Smooth muscle cell (in vitro differentiated cells): Measurements from ENCODE around the gene GNAO1. TPM values are rescaled to one million over a fixed set of nuclear protein-coding genes. Genes with fewer than 3 reads are reported as not detected.

Experiments
- DNase-seq: peaks from one replicate; lab custom pipeline; 2025; ENCODE audit not compliant: unreplicated experiment; lab: John Stamatoyannopoulos, UW
- H2AFZ ChIP-seq: fragments of 200-600 bp; sonication (generic); 2 replicates; pipeline ENCODE4 v1.6.0; 2016; ENCODE audit warnings: antibody characterized with exemption, low read depth, mild to moderate bottlenecking
- H3F3A ChIP-seq: fragments of 200-600 bp; sonication (generic); 2 replicates; pipeline ENCODE4 v1.6.0; 2017; ENCODE audit warnings: antibody characterized with exemption, low read depth
- H3K27ac ChIP-seq: fragments of 200-600 bp; sonication (generic); 2 replicates; pipeline ENCODE4 v1.5.1; 2016; ENCODE audit warnings: low read depth, mild to moderate bottlenecking
- H3K27me3 ChIP-seq: fragments of 200-600 bp; sonication (generic); 2 replicates; pipeline ENCODE4 v1.6.1; 2016; ENCODE audit warnings: low read depth, mild to moderate bottlenecking
- H3K36me3 ChIP-seq: fragments of 200-600 bp; sonication (generic); 2 replicates; pipeline ENCODE4 v1.5.1; 2016; ENCODE audit warnings: low read depth
- H3K4me1 ChIP-seq: fragments of 200-600 bp; sonication (generic); 2 replicates; pipeline ENCODE4 v1.5.1; 2016; ENCODE audit warnings: low read depth
- H3K4me2 ChIP-seq: fragments of 200-600 bp; sonication (generic); 2 replicates; pipeline ENCODE4 v1.6.0; 2016; ENCODE audit warnings: mild to moderate bottlenecking
- H3K4me3 ChIP-seq: fragments of 200-600 bp; sonication (generic); 2 replicates; pipeline ENCODE4 v1.5.1; 2016; ENCODE audit warnings: mild to moderate bottlenecking
- H3K79me2 ChIP-seq: fragments of 200-600 bp; sonication (generic); 2 replicates; pipeline ENCODE4 v1.6.0; 2016; ENCODE audit warnings: low read depth, mild to moderate bottlenecking
- H3K9ac ChIP-seq: fragments of 200-600 bp; sonication (generic); 2 replicates; pipeline ENCODE4 v1.6.0; 2016; ENCODE audit warnings: low read depth
- H3K9me3 ChIP-seq: fragments of 200-600 bp; sonication (generic); replicated peaks from 2 replicates; pipeline ENCODE4 v1.5.1; 2016; ENCODE audit warnings: low read depth
- H4K20me1 ChIP-seq: fragments of 200-600 bp; sonication (generic); 2 replicates; pipeline ENCODE4 v1.6.0; 2016; ENCODE audit warnings: low read depth
- WGBS: methylation state at CpG from one replicate; pipeline ENCODE4 v1.1.7; 2016; ENCODE audit warnings: low lambda C conversion rate; 5-methylcytosine and 5-hydroxymethylcytosine counted together
- polyA plus RNA-seq: library from polyadenylated mRNA; unstranded; fragments of >200 nt; fragmentation: Nextera tagmentation; extraction: Ambion mirVana; gene quantifications from 2 replicates; pipeline ENCODE4 v1.2.1, GENCODE V29; 2016
- total RNA-seq: library from RNA; depleted of rRNA; stranded (reverse); fragments of >200 nt; gene quantifications from 2 replicates; pipeline ENCODE4 v1.2.3, GENCODE V29; 2014
- TF ChIP-seq, protein P1 (sequence below): fragments of 200-600 bp; sonication (generic); IDR thresholded peaks from 2 replicates; pipeline ENCODE4 v1.5.1; 2017; ENCODE audit warnings: borderline replicate concordance, mild to moderate bottlenecking, antibody characterized with exemption; ENCODE audit not compliant: insufficient read depth, poor library complexity, severe bottlenecking

GNAO1 gene
- total and polyA plus RNA-seq, 2 experiments from 2014 or later = 1.7 to 3.7 TPM

GRCh38 chr16:56345406-56346050 is 154.2 kb downstream of the GNAO1 start:
- Histone ChIP-seq H3K27ac (no peak overlapping the region), H3K36me3 (no peaks in the 10 kb centered on the region)
- 93% methylated on average over 13 of the region's 13 CpGs for WGBS

DNA sequence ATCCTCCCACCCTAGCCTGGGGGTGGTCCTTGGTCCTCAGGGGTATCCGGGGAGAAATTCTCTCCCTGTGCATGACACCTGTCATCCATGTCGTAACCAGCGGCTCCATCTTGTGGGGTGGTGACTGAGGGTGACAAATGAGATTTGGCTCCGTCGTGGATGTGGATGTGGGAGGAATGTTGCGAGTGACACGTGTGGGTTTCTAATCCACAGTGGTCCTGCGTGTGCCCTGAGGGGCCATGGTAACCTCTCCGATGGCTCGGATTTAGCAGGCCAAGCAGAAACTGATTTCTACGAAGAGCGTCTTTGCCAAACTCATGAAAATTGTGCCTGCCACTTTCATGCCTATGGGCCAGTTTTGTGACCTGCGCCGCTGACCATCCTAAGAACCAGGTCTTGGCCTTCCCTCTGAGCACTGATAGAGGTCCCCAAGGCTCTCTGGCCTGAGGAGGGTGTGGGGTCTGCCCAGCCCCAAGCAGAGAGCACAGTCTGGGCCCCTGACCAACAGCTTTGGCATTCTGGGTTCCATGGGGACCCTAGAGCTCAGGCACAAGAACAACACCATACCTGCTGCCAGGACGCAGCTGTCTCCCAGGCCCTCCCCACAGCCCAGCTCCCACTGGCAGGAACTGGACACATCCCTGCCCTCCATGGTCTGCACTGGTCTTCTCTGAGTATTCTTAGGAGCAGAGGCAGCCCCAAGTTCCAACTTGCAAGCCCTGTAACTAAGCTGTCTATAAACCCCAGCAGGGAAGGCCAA is 155.0 kb downstream of the GNAO1 start:
- DNase-seq = no peak
- H3K9ac ChIP-seq = no peak overlapping the region
- H3K4me2 ChIP-seq = no peak overlapping the region
- TF ChIP-seq, protein P1, sequence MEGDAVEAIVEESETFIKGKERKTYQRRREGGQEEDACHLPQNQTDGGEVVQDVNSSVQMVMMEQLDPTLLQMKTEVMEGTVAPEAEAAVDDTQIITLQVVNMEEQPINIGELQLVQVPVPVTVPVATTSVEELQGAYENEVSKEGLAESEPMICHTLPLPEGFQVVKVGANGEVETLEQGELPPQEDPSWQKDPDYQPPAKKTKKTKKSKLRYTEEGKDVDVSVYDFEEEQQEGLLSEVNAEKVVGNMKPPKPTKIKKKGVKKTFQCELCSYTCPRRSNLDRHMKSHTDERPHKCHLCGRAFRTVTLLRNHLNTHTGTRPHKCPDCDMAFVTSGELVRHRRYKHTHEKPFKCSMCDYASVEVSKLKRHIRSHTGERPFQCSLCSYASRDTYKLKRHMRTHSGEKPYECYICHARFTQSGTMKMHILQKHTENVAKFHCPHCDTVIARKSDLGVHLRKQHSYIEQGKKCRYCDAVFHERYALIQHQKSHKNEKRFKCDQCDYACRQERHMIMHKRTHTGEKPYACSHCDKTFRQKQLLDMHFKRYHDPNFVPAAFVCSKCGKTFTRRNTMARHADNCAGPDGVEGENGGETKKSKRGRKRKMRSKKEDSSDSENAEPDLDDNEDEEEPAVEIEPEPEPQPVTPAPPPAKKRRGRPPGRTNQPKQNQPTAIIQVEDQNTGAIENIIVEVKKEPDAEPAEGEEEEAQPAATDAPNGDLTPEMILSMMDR = no peak
- H3F3A ChIP-seq = no peaks in the 10 kb centered on the region
- H3K27me3 ChIP-seq = no peaks in the 10 kb centered on the region
- H2AFZ ChIP-seq = no peak overlapping the region
- no peak overlapping the region for H3K27ac ChIP-seq
- H4K20me1 ChIP-seq = no peaks in the 10 kb centered on the region
- H3K4me1 ChIP-seq = no peaks in the 10 kb centered on the region
- no peaks in the 10 kb centered on the region for H3K79me2 ChIP-seq
- 97% methylated on average over 15 of the region's 15 CpGs for WGBS
- H3K9me3 ChIP-seq = no peaks in the 10 kb centered on the region
- no peak overlapping the region for H3K4me3 ChIP-seq
- no peaks in the 10 kb centered on the region for H3K36me3 ChIP-seq

More at GRCh38 chr16:56345406-56346050, 154.2 kb downstream of the GNAO1 start:
- Histone ChIP-seq H3K4me2 (no peak overlapping the region), H2AFZ (no peak overlapping the region), H3K27me3 (no peaks in the 10 kb centered on the region), H3K4me3 (no peak overlapping the region), H3K79me2 (no peaks in the 10 kb centered on the region), H3F3A (no peaks in the 10 kb centered on the region), H3K9ac (no peak overlapping the region), H3K9me3 (no peaks in the 10 kb centered on the region), H4K20me1 (no peaks in the 10 kb centered on the region), H3K4me1 (no peaks in the 10 kb centered on the region)
- DNase-seq = no peak
- TF ChIP-seq, protein P1 = no peak

DNA sequence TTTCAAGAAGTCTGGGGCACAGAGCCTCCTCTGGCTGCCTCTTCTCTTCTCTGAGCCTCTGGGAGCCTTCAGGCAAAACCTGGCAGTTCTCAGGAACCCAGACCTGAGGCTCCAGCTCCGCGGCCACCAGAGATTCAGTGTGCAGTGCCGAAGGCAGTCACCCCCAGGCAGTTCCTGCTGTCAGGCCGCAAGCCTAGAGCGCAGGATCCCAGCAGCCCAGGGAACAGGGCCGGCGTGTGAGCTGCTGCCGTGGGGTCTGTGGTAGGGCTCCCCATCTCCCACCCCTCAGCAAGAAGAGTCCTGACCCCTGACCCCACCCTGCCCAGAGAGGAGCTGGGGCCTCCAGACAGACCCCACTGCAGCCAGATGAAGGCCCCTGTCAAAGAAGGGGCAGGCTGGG is 155.9 kb downstream of the GNAO1 start:
- Histone ChIP-seq H3K36me3 (no peaks in the 10 kb centered on the region), H2AFZ (no peak overlapping the region), H3K27ac (no peak overlapping the region), H3K79me2 (no peaks in the 10 kb centered on the region), H3K9ac (no peak overlapping the region), H3K4me2 (no peak overlapping the region), H4K20me1 (no peaks in the 10 kb centered on the region), H3K27me3 (no peaks in the 10 kb centered on the region), H3K9me3 (no peaks in the 10 kb centered on the region), H3F3A (no peaks in the 10 kb centered on the region), H3K4me1 (no peaks in the 10 kb centered on the region), H3K4me3 (no peak overlapping the region)
- DNase-seq = no peak
- 68% methylated on average over 8 of the region's 8 CpGs for WGBS
- TF ChIP-seq, protein P1 = no peak

- Histone ChIP-seq H3K9me3 (no peaks in the 10 kb centered on the region), H2AFZ (no peak overlapping the region), H3K9ac (no peak overlapping the region), H3K4me1 (no peaks in the 10 kb centered on the region), H3K4me2 (no peak overlapping the region), H3K4me3 (no peak overlapping the region), H3K79me2 (no peaks in the 10 kb centered on the region), H4K20me1 (no peaks in the 10 kb centered on the region), H3F3A (no peaks in the 10 kb centered on the region), H3K36me3 (no peaks in the 10 kb centered on the region), H3K27me3 (no peaks in the 10 kb centered on the region), H3K27ac (no peak overlapping the region)
- no peak for DNase-seq
- TF ChIP-seq, protein P1 = no peak
- 84% methylated on average over 7 of the region's 11 CpGs for WGBS
Observed at GRCh38 chr16:56347670-56348069, 156.4 kb downstream of the GNAO1 start.
